Astrocyte (in vitro differentiated cells and primary cell): Measurements from ENCODE around the gene ACTN1. TPM values are rescaled to one million over a fixed set of nuclear protein-coding genes. Genes with fewer than 3 reads are reported as not detected.

Source experiments
- DNase-seq: peaks from one replicate; pipeline ENCODE4 v3.0.0-alpha.2; 2010; ENCODE audit warnings: low read depth
- FAIRE-seq: peaks from 2 replicates; lab custom pipeline; 2011; peaks lifted over from hg19 to GRCh38; lab: Jason Lieb, UNC
- H2AFZ ChIP-seq: 2 replicates; pipeline ENCODE4 v1.6.0; 2012; ENCODE audit warnings: low read depth, low read length, inconsistent platforms
- H3K27ac ChIP-seq: 2 replicates; pipeline ENCODE4 v1.5.1; 2011; ENCODE audit warnings: low read depth, low read length, inconsistent platforms
- H3K27me3 ChIP-seq: 2 replicates; pipeline ENCODE4 v1.6.0; 2011; ENCODE audit warnings: low read length, inconsistent platforms; ENCODE audit not compliant: insufficient read depth
- H3K36me3 ChIP-seq: 2 replicates; pipeline ENCODE4 v1.5.1; 2011; ENCODE audit warnings: low read length, inconsistent platforms; ENCODE audit not compliant: insufficient read depth
- H3K4me1 ChIP-seq: 2 replicates; pipeline ENCODE4 v1.5.1; 2011; ENCODE audit warnings: low read length, inconsistent platforms; ENCODE audit not compliant: insufficient read depth
- H3K4me2 ChIP-seq: 2 replicates; pipeline ENCODE4 v1.6.0; 2012; ENCODE audit warnings: low read length, inconsistent platforms
- H3K4me3 ChIP-seq: 2 replicates; pipeline ENCODE4 v1.5.1; 2011; ENCODE audit warnings: low read depth, mild to moderate bottlenecking, low read length, inconsistent platforms; ENCODE audit not compliant: insufficient read depth
- H3K79me2 ChIP-seq: 2 replicates; pipeline ENCODE4 v1.6.0; 2012; ENCODE audit warnings: mild to moderate bottlenecking, low read length, inconsistent platforms; ENCODE audit not compliant: insufficient read depth
- H3K9ac ChIP-seq: 2 replicates; pipeline ENCODE4 v1.6.0; 2012; ENCODE audit warnings: mild to moderate bottlenecking, low read length, inconsistent platforms
- H3K9me3 ChIP-seq: 2 replicates; pipeline ENCODE4 v1.5.1; 2012; ENCODE audit warnings: low read depth, mild to moderate bottlenecking, low read length, inconsistent platforms; ENCODE audit not compliant: insufficient read depth
- H4K20me1 ChIP-seq: 2 replicates; pipeline ENCODE4 v1.6.0; 2012; ENCODE audit warnings: low read length, inconsistent platforms; ENCODE audit not compliant: insufficient read depth
- H3K27ac Mint-ChIP-seq: one replicate; pipeline ENCODE4 v1.8.0; 2021; ENCODE audit warnings: mild to moderate bottlenecking, mixed read lengths; ENCODE audit not compliant: unreplicated experiment
- H3K27me3 Mint-ChIP-seq: one replicate; pipeline ENCODE4 v1.8.0; 2021; ENCODE audit warnings: low read depth, mixed read lengths; ENCODE audit not compliant: unreplicated experiment
- H3K36me3 Mint-ChIP-seq: one replicate; pipeline ENCODE4 v1.8.0; 2021; ENCODE audit warnings: low read depth, mixed read lengths; ENCODE audit not compliant: unreplicated experiment
- H3K4me1 Mint-ChIP-seq: one replicate; pipeline ENCODE4 v1.8.0; 2021; ENCODE audit warnings: low read depth, mixed read lengths; ENCODE audit not compliant: unreplicated experiment
- H3K4me3 Mint-ChIP-seq: one replicate; pipeline ENCODE4 v1.8.0; 2021; ENCODE audit warnings: mild to moderate bottlenecking, moderate library complexity, mixed read lengths; ENCODE audit not compliant: unreplicated experiment
- H3K9me3 Mint-ChIP-seq: one replicate; pipeline ENCODE4 v1.8.0; 2021; ENCODE audit warnings: mild to moderate bottlenecking, mixed read lengths; ENCODE audit not compliant: unreplicated experiment
- CTCF ChIP-seq: IDR thresholded peaks from 2 replicates; pipeline ENCODE4 v1.5.1; 2011; ENCODE audit warnings: low read depth, mild to moderate bottlenecking, inconsistent platforms, low read length, moderate library complexity; ENCODE audit not compliant: insufficient read depth
- EZH2 ChIP-seq: IDR thresholded peaks from 2 replicates; pipeline ENCODE4 v1.6.1; 2012; ENCODE audit warnings: mild to moderate bottlenecking, low read length, inconsistent platforms; ENCODE audit not compliant: insufficient read depth
- total RNA-seq: library from RNA; stranded (reverse); gene quantifications from 2 replicates; pipeline ENCODE4 v1.2.1, GENCODE V29; 2021

Gene ACTN1
- total RNA-seq, 1 donor from 2014 or later, result 1,163 TPM

DNA sequence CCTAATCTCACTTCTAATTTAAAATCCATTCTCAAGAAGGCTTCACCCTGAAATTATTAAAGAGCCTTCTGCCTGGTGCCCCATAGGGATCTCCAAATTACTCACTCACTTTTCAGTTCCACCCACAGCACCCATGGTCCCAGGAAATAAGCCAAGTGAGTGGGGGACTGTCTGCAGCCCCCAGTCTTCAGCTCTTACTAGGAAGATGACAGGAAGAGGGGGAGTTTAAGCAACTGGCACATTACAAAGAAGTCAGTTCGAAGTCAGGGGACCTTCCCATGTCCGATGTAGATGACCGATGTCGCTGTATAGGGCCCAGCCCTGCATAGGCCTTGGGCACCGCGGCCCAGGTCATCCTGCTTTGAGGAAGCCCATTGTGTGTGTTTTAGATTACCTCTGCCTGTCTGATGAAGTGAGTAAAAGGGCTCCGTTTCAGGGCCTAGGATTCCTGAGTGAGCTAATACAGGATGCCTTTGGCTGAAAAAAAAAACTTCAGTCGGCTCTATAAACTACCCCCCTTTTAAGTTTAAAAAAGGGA is 1.9 kb downstream of the ACTN1 start:
- Histone ChIP-seq H3K9ac (peak overlapping the region; percentile 99), H3K9me3 (no peaks in the 10 kb centered on the region), H3K4me3 (peak overlapping the region; percentile 89), H3K4me1 (peaks cover 70% of the 10 kb centered on the region), H3K4me2 (peak overlapping the region; percentile 94), H3K27me3 (no peaks in the 10 kb centered on the region), H3K27ac (peak overlapping the region; percentile 92), H3K79me2 (peaks cover 78% of the 10 kb centered on the region), H2AFZ (no peak overlapping the region), H4K20me1 (peaks cover 51% of the 10 kb centered on the region), H3K36me3 (peaks cover 39% of the 10 kb centered on the region)
- H3K4me3 Mint-ChIP-seq, result peak overlapping the region; percentile 94
- peaks cover 64% of the 10 kb centered on the region for H3K4me1 Mint-ChIP-seq
- peak overlapping the region; percentile 95 for H3K27ac Mint-ChIP-seq
- TF ChIP-seq EZH2 (no peak), CTCF (no peak)
- no peaks in the 10 kb centered on the region for H3K27me3 Mint-ChIP-seq
- FAIRE-seq (no peak), DNase-seq (no peak)
- H3K36me3 Mint-ChIP-seq, result peaks cover 38% of the 10 kb centered on the region
- no peaks in the 10 kb centered on the region for H3K9me3 Mint-ChIP-seq

- Histone ChIP-seq H3K9ac (peak overlapping the region; percentile 99), H2AFZ (no peak overlapping the region), H4K20me1 (peaks cover 60% of the 10 kb centered on the region), H3K4me3 (peak overlapping the region; percentile 89), H3K4me2 (peak overlapping the region; percentile 94), H3K79me2 (peaks cover 86% of the 10 kb centered on the region), H3K36me3 (peaks cover 45% of the 10 kb centered on the region), H3K27me3 (no peaks in the 10 kb centered on the region), H3K4me1 (peaks cover 70% of the 10 kb centered on the region), H3K9me3 (no peaks in the 10 kb centered on the region), H3K27ac (peak overlapping the region; percentile 92)
- FAIRE-seq (no peak), DNase-seq (no peak)
- TF ChIP-seq EZH2 (no peak), CTCF (no peak)
- peaks cover 63% of the 10 kb centered on the region for H3K4me1 Mint-ChIP-seq
- no peaks in the 10 kb centered on the region for H3K27me3 Mint-ChIP-seq
- peaks cover 43% of the 10 kb centered on the region for H3K36me3 Mint-ChIP-seq
- H3K9me3 Mint-ChIP-seq, result no peaks in the 10 kb centered on the region
- peak overlapping the region; percentile 95 for H3K27ac Mint-ChIP-seq
- H3K4me3 Mint-ChIP-seq, result peak overlapping the region; percentile 94
Observed at GRCh38 chr14:68976160-68977067, 2.7 kb downstream of the ACTN1 start.
